Heart left ventricle (tissue), 13 donors: ENCODE data around the gene MYO5C.

Experiments used
- POLR2A ChIP-seq, 2 donors: fragments of 450-650 bp; IDR thresholded peaks; one replicate each; pipeline ENCODE4 v1.6.1; 2017; ENCODE audit warnings: antibody characterized with exemption in 2 of 2, mild to moderate bottlenecking in 2 of 2, moderate library complexity in 2 of 2
- TF ChIP-seq, protein P1 (sequence below), 12 donors: fragments of 200-600 bp; sonication (generic) in 4 of 12; IDR thresholded peaks; one replicate each; pipeline versions ENCODE4 v1.5.0 to v1.8.0; 2018 to 2022; ENCODE audit warnings: antibody characterized with exemption in 12 of 12, mild to moderate bottlenecking in 5 of 12
- donor health status: ischemic (EF 13 %, LVEDD 7.1; RV severe dilation, severe dysfunction).
- donor health status: DM: no; HTN: yes; CAD: no.
- donor health status: DM: no; HTN: no; CAD: no.
- donor health status: ischemic (EF 25% LVEDD 6.9; RV normal size, moderate dysfunction).
- donor health status: ischemic (EF 25% LVEDD 5.7; RV mildly dilated, moderate dysfunction).
- donor health status: ischemic (EF 35%, LVEDD 5.7; RV mildly dilated, moderate dysfunction).
- donor health status: nonischemic (EF 11% LVEDD 7.7; RV severe dilation, severe dysfunction).
- donor health status: DM: yes; HTN: yes; CAD: no.
- donor health status: PGD.
- donor health status: ischemic (EF 29% LVEDD 5.4; RV normal size, mild dysfunction).
- donor health status: nonischemic (EF 23%, LVEDD 6.1; RV moderate dilation, normal function).

DNA sequence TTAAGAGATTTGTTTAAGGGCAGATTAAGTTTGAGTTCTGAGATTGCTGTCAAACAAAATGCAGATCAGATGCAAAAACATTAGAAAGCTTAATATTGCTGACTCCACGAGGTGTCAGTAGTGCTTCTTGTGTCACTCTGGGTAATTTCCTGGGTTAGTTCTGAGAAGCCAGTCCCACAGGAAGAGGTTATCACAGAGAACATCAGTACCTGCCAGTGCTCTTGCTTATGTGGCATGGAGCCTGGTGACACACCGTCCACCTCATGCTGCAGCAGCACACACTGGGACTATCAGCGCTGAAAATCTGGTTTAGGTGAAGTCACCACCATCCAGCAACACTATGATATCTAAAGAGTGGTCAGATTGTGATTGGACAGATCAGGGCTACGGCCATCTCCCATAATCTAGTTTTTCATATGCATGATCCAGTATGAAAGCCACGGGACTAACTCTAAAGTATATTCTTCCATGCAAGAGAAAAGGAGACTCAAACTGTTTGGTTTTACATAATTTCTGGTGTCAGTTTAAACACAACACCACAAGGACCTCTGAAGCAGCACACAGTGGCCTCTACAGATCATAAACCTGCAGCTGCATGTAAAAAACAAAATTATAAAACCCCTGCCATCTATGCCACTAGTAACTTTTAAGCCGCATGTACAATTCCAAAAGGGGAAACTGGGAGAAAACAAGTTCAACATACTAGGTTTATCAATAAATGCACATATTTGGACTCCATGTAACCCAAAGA lies 36.1 kb upstream of the MYO5C start:
- TF ChIP-seq, protein P1, sequence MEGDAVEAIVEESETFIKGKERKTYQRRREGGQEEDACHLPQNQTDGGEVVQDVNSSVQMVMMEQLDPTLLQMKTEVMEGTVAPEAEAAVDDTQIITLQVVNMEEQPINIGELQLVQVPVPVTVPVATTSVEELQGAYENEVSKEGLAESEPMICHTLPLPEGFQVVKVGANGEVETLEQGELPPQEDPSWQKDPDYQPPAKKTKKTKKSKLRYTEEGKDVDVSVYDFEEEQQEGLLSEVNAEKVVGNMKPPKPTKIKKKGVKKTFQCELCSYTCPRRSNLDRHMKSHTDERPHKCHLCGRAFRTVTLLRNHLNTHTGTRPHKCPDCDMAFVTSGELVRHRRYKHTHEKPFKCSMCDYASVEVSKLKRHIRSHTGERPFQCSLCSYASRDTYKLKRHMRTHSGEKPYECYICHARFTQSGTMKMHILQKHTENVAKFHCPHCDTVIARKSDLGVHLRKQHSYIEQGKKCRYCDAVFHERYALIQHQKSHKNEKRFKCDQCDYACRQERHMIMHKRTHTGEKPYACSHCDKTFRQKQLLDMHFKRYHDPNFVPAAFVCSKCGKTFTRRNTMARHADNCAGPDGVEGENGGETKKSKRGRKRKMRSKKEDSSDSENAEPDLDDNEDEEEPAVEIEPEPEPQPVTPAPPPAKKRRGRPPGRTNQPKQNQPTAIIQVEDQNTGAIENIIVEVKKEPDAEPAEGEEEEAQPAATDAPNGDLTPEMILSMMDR (IDR thresholded peaks at IDR 0.05): peak in 11 of 12 donors; percentile 8 to 59 (median 46)
- no peak for TF ChIP-seq POLR2A (IDR thresholded peaks at IDR 0.05)
